ENCODE results near the gene SCEL. TPM values are rescaled to one million over a fixed set of nuclear protein-coding genes. Genes with fewer than 3 reads are reported as not detected.

SCEL gene
- total RNA-seq, 1 experiment from 2014 or later = 1.3 TPM

GRCh38 chr13:77555246-77555645, 19.7 kb downstream of the SCEL start:
- intact Hi-C loops (cut with micrococcal nuclease) = no loop called here
- Mint-ChIP-seq H3K27ac (ENCODE audit: low read depth, unreplicated experiment) (no peak overlapping the region), H3K36me3 (ENCODE audit: insufficient read depth, unreplicated experiment) (peaks cover 6% of the 10 kb centered on the region), H3K4me1 (ENCODE audit: insufficient read depth, unreplicated experiment) (no peaks in the 10 kb centered on the region), H3K4me3 (ENCODE audit: unreplicated experiment) (no peak overlapping the region), H3K27me3 (ENCODE audit: insufficient read depth, unreplicated experiment) (peaks cover 11% of the 10 kb centered on the region), H3K9me3 (ENCODE audit: unreplicated experiment) (no peaks in the 10 kb centered on the region)
- BruUV-seq (replicated peaks) = no TSS peak
- DNase-seq (ENCODE audit: unreplicated experiment) = no peak
- ChIA-PET POLR2A (no interaction called here), CTCF (interaction anchor here (1.6 to 3.3 kb wide), 2 partner anchors 10 to 63 kb away, joined by 7 to 10 read pairs; no protein-coding TSS in a partner anchor)
- TF ChIP-seq CTCF (IDR thresholded peaks at IDR 0.05; ENCODE audit: unreplicated experiment) = no peak

- intact Hi-C loops (cut with micrococcal nuclease) = no loop called here
- no peak for DNase-seq (ENCODE audit: unreplicated experiment)
- POLR2A ChIA-PET = no interaction called here
- no peak overlapping the region for H3K27ac Mint-ChIP-seq (ENCODE audit: low read depth, unreplicated experiment)
- TF ChIP-seq CTCF (IDR thresholded peaks at IDR 0.05; ENCODE audit: unreplicated experiment) = no peak
- peaks cover under 1% of the 10 kb centered on the region for H3K36me3 Mint-ChIP-seq (ENCODE audit: insufficient read depth, unreplicated experiment)
- CTCF ChIA-PET = interaction anchor here (1.4 kb wide), 1 partner anchor 66 kb away, joined by 5 read pairs; no protein-coding TSS in a partner anchor
- H3K4me3 Mint-ChIP-seq (ENCODE audit: unreplicated experiment) = no peak overlapping the region
- H3K4me1 Mint-ChIP-seq (ENCODE audit: insufficient read depth, unreplicated experiment) = no peaks in the 10 kb centered on the region
- H3K27me3 Mint-ChIP-seq (ENCODE audit: insufficient read depth, unreplicated experiment) = peaks cover 38% of the 10 kb centered on the region
- BruUV-seq (replicated peaks) = no TSS peak
- H3K9me3 Mint-ChIP-seq (ENCODE audit: unreplicated experiment) = no peaks in the 10 kb centered on the region
Measured at GRCh38 chr13:77558016-77558415, 22.5 kb downstream of the SCEL start.

- Mint-ChIP-seq H3K27me3 (ENCODE audit: insufficient read depth, unreplicated experiment) (peaks cover 46% of the 10 kb centered on the region), H3K4me3 (ENCODE audit: unreplicated experiment) (no peak overlapping the region), H3K9me3 (ENCODE audit: unreplicated experiment) (no peaks in the 10 kb centered on the region), H3K27ac (ENCODE audit: low read depth, unreplicated experiment) (no peak overlapping the region), H3K36me3 (ENCODE audit: insufficient read depth, unreplicated experiment) (no peaks in the 10 kb centered on the region), H3K4me1 (ENCODE audit: insufficient read depth, unreplicated experiment) (no peaks in the 10 kb centered on the region)
- DNase-seq (ENCODE audit: unreplicated experiment) = peak; percentile 42
- no TSS peak for BruUV-seq (replicated peaks)
- TF ChIP-seq CTCF (IDR thresholded peaks at IDR 0.05; ENCODE audit: unreplicated experiment) = no peak
- POLR2A ChIA-PET = no interaction called here
- intact Hi-C loops (cut with micrococcal nuclease) = no loop called here
- CTCF ChIA-PET = interaction anchor here (0.8 to 5.5 kb wide), 4 partner anchors 38 to 70 kb away, joined by 3 to 113 read pairs (median 10); no protein-coding TSS in a partner anchor
Measured at GRCh38 chr13:77563111-77563510, 27.6 kb downstream of the SCEL start.

- ChIA-PET POLR2A (no interaction called here), CTCF (interaction anchor here (0.5 to 5.5 kb wide), 32 partner anchors 10 to 313 kb away, joined by 3 to 113 read pairs (median 4); no protein-coding TSS in a partner anchor)
- H3K4me3 Mint-ChIP-seq (ENCODE audit: unreplicated experiment) = no peak overlapping the region
- peaks cover 58% of the 10 kb centered on the region for H3K27me3 Mint-ChIP-seq (ENCODE audit: insufficient read depth, unreplicated experiment)
- H3K4me1 Mint-ChIP-seq (ENCODE audit: insufficient read depth, unreplicated experiment) = no peaks in the 10 kb centered on the region
- intact Hi-C loops (cut with micrococcal nuclease) = loop anchor here (1.0 to 5.0 kb wide), 2 partner anchors 58 to 72 kb away; no protein-coding TSS in a partner anchor
- H3K27ac Mint-ChIP-seq (ENCODE audit: low read depth, unreplicated experiment) = no peak overlapping the region
- TF ChIP-seq CTCF (IDR thresholded peaks at IDR 0.05; ENCODE audit: unreplicated experiment) = peak; percentile 69
- no TSS peak for BruUV-seq (replicated peaks)
- no peaks in the 10 kb centered on the region for H3K36me3 Mint-ChIP-seq (ENCODE audit: insufficient read depth, unreplicated experiment)
- DNase-seq (ENCODE audit: unreplicated experiment) = peak; percentile 62
- no peaks in the 10 kb centered on the region for H3K9me3 Mint-ChIP-seq (ENCODE audit: unreplicated experiment)
Measured at GRCh38 chr13:77565635-77566034, 30.1 kb downstream of the SCEL start.

Data from MCF 10A (cell line).